Trophoblast cell (in vitro differentiated cells and primary cell): ENCODE data around the gene GLA.

Experiments used
- DNase-seq, 2 donors: peaks; one replicate each; pipeline ENCODE4 v3.0.0-alpha.2; 2016
- H2AFZ ChIP-seq: 2 replicates; pipeline ENCODE4 v1.6.1; 2013; ENCODE audit warnings: low read length, moderate library complexity, mild to moderate bottlenecking; ENCODE audit not compliant: insufficient read depth, poor library complexity
- H2AK5ac ChIP-seq: 2 replicates; pipeline ENCODE4 v1.6.1; 2013; ENCODE audit warnings: mild to moderate bottlenecking, low read length
- H2BK120ac ChIP-seq: 2 replicates; pipeline ENCODE4 v1.6.1; 2013; ENCODE audit warnings: low read length, mild to moderate bottlenecking, moderate library complexity; ENCODE audit not compliant: insufficient read depth, poor library complexity
- H2BK12ac ChIP-seq: 2 replicates; pipeline ENCODE4 v1.6.1; 2013; ENCODE audit warnings: mild to moderate bottlenecking, low read length, moderate library complexity
- H2BK5ac ChIP-seq: 2 replicates; pipeline ENCODE4 v1.6.1; 2013; ENCODE audit warnings: low read length, low read depth, moderate library complexity, mild to moderate bottlenecking; ENCODE audit not compliant: poor library complexity
- H3K14ac ChIP-seq: 2 replicates; pipeline ENCODE4 v1.6.1; 2013; ENCODE audit warnings: mild to moderate bottlenecking, low read length
- H3K18ac ChIP-seq: 2 replicates; pipeline ENCODE4 v1.6.1; 2013; ENCODE audit warnings: mild to moderate bottlenecking, low read length
- H3K23ac ChIP-seq: 2 replicates; pipeline ENCODE4 v1.6.1; 2013; ENCODE audit warnings: low read length
- H3K27ac ChIP-seq: 2 replicates; pipeline ENCODE4 v1.5.1; 2013; ENCODE audit warnings: low read depth, mild to moderate bottlenecking, inconsistent platforms, low read length, moderate library complexity
- H3K27me3 ChIP-seq: 2 replicates; pipeline ENCODE4 v1.6.1; 2013; ENCODE audit warnings: inconsistent platforms, mild to moderate bottlenecking, low read length, moderate library complexity; ENCODE audit not compliant: insufficient read depth
- H3K36me3 ChIP-seq, 2 experiments: 1 replicate in 1 of 2; 2 replicates in 1 of 2; pipeline ENCODE4 v1.6.1; 2013; ENCODE audit warnings: low read length in 2 of 2, mild to moderate bottlenecking in 2 of 2, moderate library complexity in 1 of 2; ENCODE audit not compliant: insufficient read depth in 2 of 2, control insufficient read depth in 1 of 2
- H3K4ac ChIP-seq: 2 replicates; pipeline ENCODE4 v1.6.1; 2013; ENCODE audit warnings: low read depth, mild to moderate bottlenecking, low read length, moderate library complexity
- H3K4me1 ChIP-seq, 2 experiments: 1 replicate in 1 of 2; 2 replicates in 1 of 2; pipeline ENCODE4 v1.6.1; 2013; ENCODE audit warnings: low read length in 2 of 2, mild to moderate bottlenecking in 2 of 2, moderate library complexity in 1 of 2; ENCODE audit not compliant: insufficient read depth in 2 of 2, control insufficient read depth in 1 of 2
- H3K4me2 ChIP-seq: 2 replicates; pipeline ENCODE4 v1.6.1; 2013; ENCODE audit warnings: inconsistent platforms, mild to moderate bottlenecking, low read length, moderate library complexity
- H3K4me3 ChIP-seq: 2 replicates; pipeline ENCODE4 v1.5.1; 2013; ENCODE audit warnings: mild to moderate bottlenecking, low read depth, low read length, inconsistent platforms
- H3K79me1 ChIP-seq: one replicate; pipeline ENCODE4 v1.6.1; 2013; ENCODE audit warnings: low read length
- H3K79me2 ChIP-seq: 2 replicates; pipeline ENCODE4 v1.6.1; 2013; ENCODE audit warnings: low read length, mild to moderate bottlenecking; ENCODE audit not compliant: control insufficient read depth, insufficient read depth, poor library complexity
- H3K9ac ChIP-seq: 2 replicates; pipeline ENCODE4 v1.6.1; 2013; ENCODE audit warnings: mild to moderate bottlenecking, low read length
- H3K9me3 ChIP-seq: 2 replicates; pipeline ENCODE4 v1.6.1; 2013; ENCODE audit warnings: low read depth, mild to moderate bottlenecking, control low read depth, inconsistent platforms, low read length; ENCODE audit not compliant: insufficient read depth
- H4K12ac ChIP-seq: 2 replicates; pipeline ENCODE4 v1.6.1; 2013; ENCODE audit warnings: low read depth, mild to moderate bottlenecking, low read length, moderate library complexity
- H4K8ac ChIP-seq: 2 replicates; pipeline ENCODE4 v1.6.1; 2013; ENCODE audit warnings: low read depth, mild to moderate bottlenecking, low read length, moderate library complexity
- H4K91ac ChIP-seq: one replicate; pipeline ENCODE4 v1.6.1; 2013; ENCODE audit warnings: low read depth, mild to moderate bottlenecking, low read length, moderate library complexity
- WGBS: extraction: QIAGEN DNeasy Blood & Tissue Kit; methylation state at CpG from one replicate; pipeline ENCODE4 v1.1.7; 2013; ENCODE audit warnings: missing lambda C conversion rate; ENCODE audit not compliant: insufficient read length, insufficient coverage; ENCODE audit errors: extremely low coverage; 5-methylcytosine and 5-hydroxymethylcytosine counted together

The GLA gene

GRCh38 chrX:101365301-101365795 lies 42.4 kb downstream of the GLA start:
- no CpG with 5 or more reads among the region's 1 CpG for WGBS
- H3K79me2 ChIP-seq, result no peaks in the 10 kb centered on the region

GRCh38 chrX:101362757-101363156 lies 45.0 kb downstream of the GLA start:
- DNase-seq, result peak; percentile 13 to 59
- no peak overlapping the region for H2AFZ ChIP-seq
- H3K9ac ChIP-seq, result no peak overlapping the region
- H3K79me2 ChIP-seq, result no peaks in the 10 kb centered on the region
- H3K4me3 ChIP-seq, result no peak overlapping the region
- H2AK5ac ChIP-seq, result no peak overlapping the region
- H3K79me1 ChIP-seq, result no peaks in the 10 kb centered on the region
- H3K9me3 ChIP-seq, result no peaks in the 10 kb centered on the region
- no peak overlapping the region for H2BK12ac ChIP-seq
- H4K8ac ChIP-seq, result no peak overlapping the region
- no peak overlapping the region for H2BK120ac ChIP-seq
- H2BK5ac ChIP-seq, result no peak overlapping the region
- H3K36me3 ChIP-seq, result no peaks in the 10 kb centered on the region
- no peak overlapping the region for H3K4ac ChIP-seq
- H3K27ac ChIP-seq, result no peak overlapping the region
- H4K91ac ChIP-seq, result no peak overlapping the region
- H4K12ac ChIP-seq, result no peak overlapping the region
- H3K4me1 ChIP-seq, result no peaks in the 10 kb centered on the region
- no peak overlapping the region for H3K23ac ChIP-seq
- H3K4me2 ChIP-seq, result no peak overlapping the region
- no peaks in the 10 kb centered on the region for H3K27me3 ChIP-seq
- H3K14ac ChIP-seq, result no peak overlapping the region
- H3K18ac ChIP-seq, result no peak overlapping the region

More at GRCh38 chrX:101365301-101365795, 42.4 kb downstream of the GLA start:
- no peak for DNase-seq
- Histone ChIP-seq H2BK120ac (no peak overlapping the region), H3K9ac (no peak overlapping the region), H3K4me1 (no peaks in the 10 kb centered on the region), H2BK12ac (no peak overlapping the region), H3K4me3 (no peak overlapping the region), H3K4me2 (no peak overlapping the region), H4K8ac (no peak overlapping the region), H3K27me3 (no peaks in the 10 kb centered on the region), H3K18ac (no peak overlapping the region), H3K36me3 (no peaks in the 10 kb centered on the region), H4K12ac (no peak overlapping the region), H2AFZ (no peak overlapping the region), H3K4ac (no peak overlapping the region), H3K14ac (no peak overlapping the region), H3K9me3 (no peaks in the 10 kb centered on the region), H3K79me1 (no peaks in the 10 kb centered on the region), H2BK5ac (no peak overlapping the region), H4K91ac (no peak overlapping the region), H3K23ac (no peak overlapping the region), H2AK5ac (no peak overlapping the region), H3K27ac (no peak overlapping the region)

GRCh38 chrX:101362116-101362515 lies 45.6 kb downstream of the GLA start:
- no peak overlapping the region for H2AK5ac ChIP-seq
- no peak overlapping the region for H3K4ac ChIP-seq
- no peak overlapping the region for H3K27ac ChIP-seq
- no peak overlapping the region for H2AFZ ChIP-seq
- H3K14ac ChIP-seq, result no peak overlapping the region
- no peaks in the 10 kb centered on the region for H3K79me1 ChIP-seq
- peak; percentile 23 to 66 for DNase-seq
- H4K12ac ChIP-seq, result no peak overlapping the region
- no peak overlapping the region for H2BK12ac ChIP-seq
- no peaks in the 10 kb centered on the region for H3K36me3 ChIP-seq
- no peak overlapping the region for H3K4me2 ChIP-seq
- no peak overlapping the region for H2BK5ac ChIP-seq
- WGBS, result no CpG with 5 or more reads among the region's 3 CpGs
- H2BK120ac ChIP-seq, result no peak overlapping the region
- H3K4me1 ChIP-seq, result peaks cover 0 to 2% of the 10 kb centered on the region in 2 experiments
- H3K18ac ChIP-seq, result no peak overlapping the region
- H3K27me3 ChIP-seq, result no peaks in the 10 kb centered on the region
- no peak overlapping the region for H3K9ac ChIP-seq
- no peaks in the 10 kb centered on the region for H3K79me2 ChIP-seq
- H3K9me3 ChIP-seq, result no peaks in the 10 kb centered on the region
- H3K4me3 ChIP-seq, result no peak overlapping the region
- H4K91ac ChIP-seq, result no peak overlapping the region
- no peak overlapping the region for H4K8ac ChIP-seq
- H3K23ac ChIP-seq, result no peak overlapping the region

DNA sequence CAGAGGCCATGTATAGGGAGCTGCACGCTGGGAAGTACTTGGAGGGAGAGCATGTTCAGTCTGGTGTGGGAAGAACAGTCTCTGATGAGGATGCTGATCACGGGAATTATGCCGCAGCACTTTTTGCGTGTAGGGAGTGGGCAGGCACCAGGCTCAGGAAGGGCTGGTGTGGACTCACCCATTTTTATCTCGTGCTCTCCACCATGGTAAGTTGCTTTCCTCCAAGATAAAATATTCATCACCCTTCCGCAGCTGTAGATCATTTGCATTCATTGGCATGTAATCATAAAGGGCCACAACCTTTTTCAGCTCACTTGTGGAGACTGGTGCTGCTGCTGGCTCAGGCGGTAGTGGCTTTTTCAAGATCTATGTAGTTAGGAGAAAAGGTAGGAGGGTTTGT lies 47.3 kb downstream of the GLA start:
- no peak overlapping the region for H2AK5ac ChIP-seq
- no peak overlapping the region for H3K4me3 ChIP-seq
- H3K9me3 ChIP-seq, result no peaks in the 10 kb centered on the region
- no peak overlapping the region for H2BK12ac ChIP-seq
- H3K27ac ChIP-seq, result no peak overlapping the region
- no peak overlapping the region for H4K91ac ChIP-seq
- H3K9ac ChIP-seq, result no peak overlapping the region
- H3K18ac ChIP-seq, result no peak overlapping the region
- H2AFZ ChIP-seq, result no peak overlapping the region
- H2BK120ac ChIP-seq, result no peak overlapping the region
- peaks cover 5 to 6% of the 10 kb centered on the region in 2 experiments for H3K4me1 ChIP-seq
- H3K36me3 ChIP-seq, result no peaks in the 10 kb centered on the region
- H3K79me1 ChIP-seq, result no peaks in the 10 kb centered on the region
- H3K79me2 ChIP-seq, result no peaks in the 10 kb centered on the region
- H4K12ac ChIP-seq, result no peak overlapping the region
- H3K14ac ChIP-seq, result no peak overlapping the region
- no peak overlapping the region for H3K4ac ChIP-seq
- no peak overlapping the region for H3K23ac ChIP-seq
- no peak overlapping the region for H4K8ac ChIP-seq
- WGBS, result no CpG with 5 or more reads among the region's 7 CpGs
- DNase-seq, result no peak
- H3K4me2 ChIP-seq, result no peak overlapping the region
- H2BK5ac ChIP-seq, result no peak overlapping the region
- no peaks in the 10 kb centered on the region for H3K27me3 ChIP-seq
